Sigmoid colon (tissue), 4 donors: Measurements from ENCODE around the gene MRPL27.

Experiments used
- POLR2A ChIP-seq, 2 donors: fragments of 450-650 bp; IDR thresholded peaks; one replicate each; pipeline ENCODE4 v1.6.1; 2016; ENCODE audit warnings: antibody characterized with exemption in 2 of 2, mild to moderate bottlenecking in 2 of 2, moderate library complexity in 2 of 2
- POLR2AphosphoS5 ChIP-seq, 4 donors: sonication (generic); formaldehyde crosslinking; IDR thresholded peaks; one replicate each; pipeline ENCODE4 v1.6.1; 2017; ENCODE audit warnings: antibody characterized with exemption in 4 of 4
- TF ChIP-seq, protein P1 (sequence below), 4 experiments: fragments of 450-650 bp in 3 of 4; fragments of 200-600 bp in 1 of 4; IDR thresholded peaks; one replicate each; pipeline ENCODE4 v1.5.1; 2016 to 2019; ENCODE audit warnings: antibody characterized with exemption in 4 of 4, mild to moderate bottlenecking in 3 of 4, moderate library complexity in 2 of 4

DNA sequence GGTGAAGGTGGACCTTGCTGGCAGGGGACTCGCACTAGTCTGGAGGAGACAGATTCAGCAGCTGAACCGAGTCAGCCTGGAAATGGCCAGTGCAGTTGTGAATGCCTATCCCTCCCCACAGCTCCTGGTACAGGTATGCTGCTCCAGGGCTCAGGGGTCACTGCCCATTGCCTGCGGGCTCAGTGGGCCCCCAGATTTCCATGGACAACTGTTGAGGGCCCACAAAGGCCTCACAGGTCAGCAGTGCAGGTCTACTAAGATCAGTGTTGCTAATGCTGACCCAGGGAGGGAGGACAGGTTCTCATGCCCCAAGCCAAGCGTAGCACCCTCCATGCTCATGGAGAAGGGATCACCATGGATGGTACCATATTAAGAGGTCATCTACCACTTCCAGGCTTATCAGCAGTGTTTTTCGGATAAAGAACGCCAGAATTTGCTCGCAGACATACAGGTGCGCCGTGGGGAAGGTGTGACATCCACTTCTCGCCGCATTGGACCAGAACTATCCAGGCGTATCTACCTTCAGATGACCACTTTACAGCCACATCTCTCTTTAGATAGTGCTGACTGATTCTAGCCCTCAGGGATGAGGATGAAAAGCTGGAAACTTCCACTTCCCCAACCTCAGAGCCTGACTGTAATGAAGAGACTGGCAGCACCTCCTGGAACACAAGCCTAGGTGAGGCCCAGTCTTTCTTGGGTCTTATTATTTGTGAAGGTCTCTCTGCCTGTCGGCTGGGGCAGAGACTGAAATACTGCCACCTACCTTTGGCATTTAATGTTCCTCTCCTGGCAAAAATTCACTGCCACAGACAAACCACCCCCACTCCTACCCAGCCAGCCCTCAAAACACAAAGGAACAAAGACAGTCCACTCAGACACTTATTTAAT, 7.6 kb upstream of the MRPL27 start:
- TF ChIP-seq POLR2AphosphoS5 (IDR thresholded peaks at IDR 0.05): no peak
- TF ChIP-seq, protein P1, sequence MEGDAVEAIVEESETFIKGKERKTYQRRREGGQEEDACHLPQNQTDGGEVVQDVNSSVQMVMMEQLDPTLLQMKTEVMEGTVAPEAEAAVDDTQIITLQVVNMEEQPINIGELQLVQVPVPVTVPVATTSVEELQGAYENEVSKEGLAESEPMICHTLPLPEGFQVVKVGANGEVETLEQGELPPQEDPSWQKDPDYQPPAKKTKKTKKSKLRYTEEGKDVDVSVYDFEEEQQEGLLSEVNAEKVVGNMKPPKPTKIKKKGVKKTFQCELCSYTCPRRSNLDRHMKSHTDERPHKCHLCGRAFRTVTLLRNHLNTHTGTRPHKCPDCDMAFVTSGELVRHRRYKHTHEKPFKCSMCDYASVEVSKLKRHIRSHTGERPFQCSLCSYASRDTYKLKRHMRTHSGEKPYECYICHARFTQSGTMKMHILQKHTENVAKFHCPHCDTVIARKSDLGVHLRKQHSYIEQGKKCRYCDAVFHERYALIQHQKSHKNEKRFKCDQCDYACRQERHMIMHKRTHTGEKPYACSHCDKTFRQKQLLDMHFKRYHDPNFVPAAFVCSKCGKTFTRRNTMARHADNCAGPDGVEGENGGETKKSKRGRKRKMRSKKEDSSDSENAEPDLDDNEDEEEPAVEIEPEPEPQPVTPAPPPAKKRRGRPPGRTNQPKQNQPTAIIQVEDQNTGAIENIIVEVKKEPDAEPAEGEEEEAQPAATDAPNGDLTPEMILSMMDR (IDR thresholded peaks at IDR 0.05): no peak
- no peak for TF ChIP-seq POLR2A (IDR thresholded peaks at IDR 0.05)
